GM21528 (cell line): ENCODE results near the gene STIMATE.

Source experiments
- ATAC-seq: cut with Tn5 transposase; IDR thresholded peaks from one replicate; pipeline ENCODE4 v1.9.1; 2021; ENCODE audit warnings: mild to moderate bottlenecking, moderate library complexity; ENCODE audit not compliant: unreplicated experiment, low FRiP score

STIMATE gene

DNA sequence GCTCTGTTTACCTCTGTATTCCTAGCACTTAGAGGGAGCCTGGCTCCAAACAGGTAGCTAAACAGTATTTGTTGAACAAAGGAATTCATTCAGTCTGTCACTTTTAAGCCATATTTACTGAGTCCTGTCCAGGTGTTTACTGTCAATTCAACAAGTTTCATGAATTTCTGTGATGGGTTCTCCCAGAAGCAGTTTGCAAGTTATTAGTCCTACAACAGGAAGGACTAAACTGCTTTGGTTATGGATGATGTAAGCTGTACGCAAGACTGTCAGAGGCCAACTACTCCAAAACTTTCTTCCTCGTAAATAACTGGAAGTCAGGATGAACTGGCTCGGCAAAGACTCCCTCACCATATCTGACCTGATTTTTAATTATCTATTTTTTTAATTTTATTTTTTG, 25.1 kb downstream of the STIMATE start:
- no peak for ATAC-seq

DNA sequence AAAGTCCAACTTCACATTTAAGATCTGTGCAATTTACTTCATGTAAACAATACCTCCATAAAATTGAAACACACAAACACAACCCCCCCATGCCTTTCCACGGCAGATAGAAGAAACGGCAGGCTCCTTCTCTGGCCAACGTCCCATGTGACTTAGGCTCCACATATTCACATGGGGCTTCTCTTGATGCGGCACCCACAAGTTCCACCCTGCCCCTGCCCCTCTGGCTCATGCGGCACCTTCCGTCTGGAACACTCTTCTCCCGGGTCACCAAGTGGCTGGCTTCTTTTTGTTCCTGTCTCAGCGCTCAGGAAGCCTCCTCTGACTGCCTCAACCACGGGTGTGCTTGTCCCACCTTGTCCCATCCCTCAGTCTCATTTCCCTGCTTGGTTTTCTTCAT, 25.6 kb downstream of the STIMATE start:
- ATAC-seq: no peak

DNA sequence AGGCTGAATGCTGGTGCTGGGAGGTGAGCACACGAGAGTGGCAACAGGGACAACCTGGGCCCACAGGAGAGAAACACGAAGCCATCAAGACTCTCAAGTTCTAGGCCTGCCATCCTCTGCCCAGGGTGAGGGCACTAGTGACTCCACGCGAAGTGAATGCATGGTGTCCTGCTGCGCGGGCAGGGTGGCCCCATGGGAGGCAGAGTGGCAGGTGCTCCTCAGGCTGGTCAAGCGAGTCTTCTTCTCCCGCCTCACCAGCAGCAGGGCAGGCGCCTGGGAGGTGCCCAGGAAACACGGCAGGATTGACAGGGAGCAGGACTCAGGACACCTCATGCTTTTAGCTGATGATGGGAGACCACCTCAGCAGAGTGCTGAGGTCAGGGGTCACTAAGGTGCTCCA, 26.9 kb downstream of the STIMATE start:
- no peak for ATAC-seq

DNA sequence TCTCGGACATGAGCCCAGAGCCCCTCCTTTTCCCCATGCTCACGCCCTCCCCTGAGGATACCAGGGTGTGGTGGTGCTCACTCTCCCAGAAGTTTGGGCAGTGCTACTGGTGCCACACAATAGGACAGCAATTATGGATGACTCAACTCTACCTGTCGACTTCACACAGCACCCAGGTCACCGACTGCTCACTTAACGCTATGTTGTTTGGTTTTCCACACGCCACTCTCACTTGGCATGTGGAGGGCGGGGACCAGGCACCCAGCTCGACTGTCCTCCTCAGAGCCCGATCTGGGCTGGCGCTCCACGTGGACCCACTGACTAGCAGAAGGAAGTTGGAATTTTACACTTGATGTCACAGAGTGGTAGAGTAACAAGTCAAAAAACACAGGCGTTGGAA, 30.9 kb downstream of the STIMATE start:
- no peak for ATAC-seq

DNA sequence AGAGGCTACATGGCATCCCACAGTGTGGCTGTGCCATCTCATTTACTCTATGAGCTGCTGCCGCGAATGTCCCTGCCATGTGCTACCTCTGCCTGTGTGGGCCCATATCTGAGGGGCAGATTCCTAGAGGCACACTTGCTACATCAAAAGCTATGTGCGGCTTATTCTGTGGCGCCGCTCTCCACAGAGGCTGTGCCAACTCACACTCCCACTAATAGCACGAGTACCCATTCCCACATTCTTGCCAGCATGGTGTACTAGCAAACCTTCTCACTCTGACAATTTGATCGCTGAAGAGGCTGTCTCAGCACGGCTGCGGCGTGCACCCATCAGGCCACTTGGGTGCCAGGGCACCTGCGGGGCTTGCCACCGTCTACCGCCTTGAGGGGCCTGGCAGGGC, 31.4 kb downstream of the STIMATE start:
- no peak for ATAC-seq

DNA sequence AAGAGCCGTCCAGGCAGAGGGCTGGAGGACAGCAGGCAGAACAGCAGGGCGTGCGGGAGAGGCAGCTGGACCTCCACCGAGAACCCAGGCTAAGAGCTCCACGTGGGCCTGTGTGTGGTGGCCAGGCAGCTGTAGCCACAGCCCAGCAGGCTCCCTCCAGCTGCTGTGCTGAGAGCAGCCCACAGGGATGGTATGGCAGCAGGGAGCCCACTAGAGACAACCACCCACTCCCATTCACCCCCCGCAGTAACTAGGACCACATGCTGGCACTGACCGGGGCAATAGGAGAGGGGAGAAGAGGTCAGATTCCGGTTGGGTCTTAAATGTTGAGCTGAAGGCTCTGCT, 37.0 kb downstream of the STIMATE start:
- no peak for ATAC-seq

DNA sequence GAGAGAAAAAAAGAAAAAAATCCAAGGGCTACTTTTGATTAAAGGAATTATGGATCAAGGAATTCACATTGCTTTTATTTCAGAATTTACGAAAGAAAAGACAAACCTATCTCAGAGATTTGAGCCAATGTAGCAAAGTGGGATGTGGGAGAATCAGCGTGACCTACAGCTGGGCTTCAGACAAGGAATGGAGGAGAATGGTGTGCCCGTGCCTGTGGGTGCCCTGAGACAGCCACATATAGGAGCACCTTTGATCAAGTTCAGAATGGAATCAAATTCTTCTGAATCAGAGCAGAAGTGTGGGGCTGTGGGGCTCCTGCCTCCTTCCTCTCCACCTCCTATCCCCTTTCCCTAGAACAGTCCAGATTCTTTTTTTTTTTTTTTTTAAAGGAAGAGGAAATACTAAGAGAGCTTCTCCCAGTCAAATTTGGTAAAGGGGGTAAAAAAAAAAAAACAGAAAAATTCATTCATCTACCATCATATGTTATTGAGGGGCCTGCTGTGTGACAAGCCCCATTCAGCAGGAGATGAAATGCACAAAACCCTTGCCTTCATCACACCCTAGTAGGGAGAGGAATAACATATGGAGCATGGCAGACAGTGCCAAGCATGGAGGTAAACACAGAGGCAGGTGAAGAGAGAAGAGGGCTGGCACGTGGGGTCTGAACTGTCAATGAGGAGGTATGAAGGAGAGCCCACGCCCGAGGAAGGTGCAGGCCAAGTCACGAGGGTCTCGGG, 37.5 kb downstream of the STIMATE start:
- no peak for ATAC-seq

DNA sequence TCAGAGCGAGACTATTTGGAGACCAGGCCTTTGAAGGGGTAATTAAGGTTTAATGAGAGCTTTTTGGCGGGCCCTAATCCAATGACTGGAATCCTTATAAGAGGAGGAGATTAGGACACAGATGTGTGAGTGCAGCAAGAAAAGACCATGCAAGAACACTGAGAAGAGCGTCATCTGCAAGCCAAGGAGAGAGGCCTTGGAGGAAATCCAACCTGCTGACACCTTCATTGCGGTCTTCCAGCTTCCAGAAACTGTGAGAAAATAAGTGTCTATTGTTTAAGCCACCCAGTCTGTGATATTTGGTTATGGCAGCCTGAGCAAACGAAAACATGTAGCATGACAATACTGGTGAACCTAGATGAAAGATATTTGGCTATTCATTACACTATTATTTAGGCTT, 39.5 kb downstream of the STIMATE start:
- ATAC-seq: no peak

DNA sequence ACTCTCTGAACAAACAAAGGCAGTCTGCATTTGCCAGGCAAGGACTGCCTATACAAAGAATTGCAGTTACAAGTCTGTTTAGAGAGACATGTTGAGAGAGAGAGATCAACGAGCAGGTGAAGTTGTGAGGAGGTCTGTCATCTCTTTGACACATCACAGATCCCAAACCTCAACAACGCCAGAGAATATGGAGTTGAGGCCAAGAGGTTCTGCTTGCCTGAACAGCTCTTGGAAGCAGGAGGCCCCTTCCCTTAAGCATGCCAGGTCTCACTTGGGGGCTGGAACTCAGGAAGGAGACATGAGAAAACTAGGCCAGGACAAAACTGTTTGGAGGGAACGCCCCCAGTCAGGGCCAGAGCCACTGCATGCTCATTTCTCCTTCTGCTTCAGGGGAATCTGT, 40.2 kb downstream of the STIMATE start:
- no peak for ATAC-seq

DNA sequence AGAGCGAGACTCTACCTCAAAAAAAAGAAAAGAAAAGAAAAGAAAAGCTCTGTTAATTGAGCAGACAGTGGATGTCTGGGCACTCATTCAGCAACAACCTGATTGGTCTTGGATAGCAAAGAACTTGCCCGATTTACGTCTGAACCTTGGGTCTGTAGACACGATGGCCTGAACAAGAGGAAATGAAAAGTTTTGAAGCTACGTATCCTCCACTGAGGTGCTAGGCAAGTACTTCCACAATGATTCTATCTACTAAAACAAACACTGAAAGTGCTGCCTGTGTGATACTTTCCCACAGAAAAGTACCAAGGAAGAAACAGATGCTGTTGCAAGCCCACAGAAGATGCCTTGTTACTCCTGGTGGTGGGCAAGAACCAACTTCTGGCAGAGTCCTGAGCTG, 40.7 kb downstream of the STIMATE start:
- ATAC-seq: no peak

DNA sequence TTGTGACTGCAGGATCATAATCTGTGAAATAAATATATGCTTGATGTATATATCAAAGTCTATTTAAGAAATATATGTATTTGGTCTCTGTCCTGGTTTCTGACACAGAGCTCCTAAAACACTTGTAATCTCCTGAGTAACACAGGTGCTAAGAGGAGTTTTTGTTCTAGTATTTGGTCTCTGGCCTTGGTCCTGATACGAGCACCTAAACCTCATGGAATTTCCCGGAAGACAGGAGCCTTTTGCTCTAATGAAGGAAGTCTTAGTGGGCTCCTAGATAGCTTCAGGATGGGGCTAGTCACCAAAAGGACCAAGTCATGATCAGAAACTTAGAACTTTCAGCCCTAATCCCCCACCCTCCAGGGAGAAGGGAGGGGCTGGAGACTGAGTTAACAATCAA, 43.3 kb downstream of the STIMATE start:
- ATAC-seq: no peak

DNA sequence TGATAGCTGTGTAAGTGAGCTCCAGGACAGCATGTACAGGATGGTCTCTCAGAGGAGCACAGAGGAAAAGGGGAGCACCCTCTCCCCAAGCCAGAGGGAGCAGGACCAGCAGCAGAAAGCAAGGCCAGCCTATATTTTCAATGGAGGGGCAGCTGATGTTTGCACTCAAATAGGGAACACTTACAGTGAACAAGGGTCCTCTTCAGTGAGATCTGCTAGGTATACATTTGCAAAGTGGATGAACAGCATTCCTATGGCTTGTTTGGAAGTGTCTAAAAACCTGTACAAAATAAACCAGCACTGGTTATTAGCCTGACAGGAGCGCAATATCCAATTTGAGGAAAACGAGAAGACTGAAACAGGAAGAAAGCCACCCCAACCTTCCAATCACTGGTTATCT, 44.9 kb downstream of the STIMATE start:
- ATAC-seq: no peak

DNA sequence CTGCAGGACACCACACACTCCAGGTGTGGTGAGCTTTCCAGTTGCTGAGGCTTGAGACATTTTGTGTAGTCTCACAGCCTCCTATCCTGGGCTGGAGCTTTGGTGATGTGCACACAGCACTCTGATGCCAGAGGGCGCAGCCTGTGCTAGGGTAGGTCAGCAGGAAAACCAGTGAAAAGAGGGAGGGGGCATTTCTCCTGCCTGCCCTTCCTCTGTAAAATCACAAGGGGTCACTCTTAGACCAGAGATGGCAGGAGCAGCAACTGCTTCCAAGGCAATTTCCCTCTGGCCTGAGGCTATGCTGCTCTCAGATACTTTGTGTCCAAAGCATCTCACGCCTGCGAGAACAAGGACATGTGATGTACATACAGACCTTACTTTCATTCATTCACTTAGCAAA, 46.0 kb downstream of the STIMATE start:
- no peak for ATAC-seq

DNA sequence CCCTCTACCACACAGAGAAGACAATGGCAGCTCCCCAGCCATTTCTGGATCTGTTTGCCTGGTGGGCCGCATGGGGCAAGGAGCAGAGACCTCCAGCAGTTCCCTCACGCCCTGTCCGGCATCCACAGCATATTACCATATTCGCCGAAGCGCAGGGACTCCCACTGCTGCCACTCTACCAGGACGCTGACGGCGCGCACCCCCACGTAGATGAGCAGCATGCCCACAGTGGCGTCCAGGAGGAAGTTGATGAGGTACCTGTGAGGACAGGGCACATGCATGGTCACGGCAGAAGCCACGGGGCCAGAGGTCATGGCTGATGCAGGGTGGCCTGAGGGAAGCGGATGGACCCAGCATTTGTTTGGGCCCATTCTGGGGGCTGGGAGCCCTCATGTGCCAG, 47.7 kb downstream of the STIMATE start:
- no peak for ATAC-seq

DNA sequence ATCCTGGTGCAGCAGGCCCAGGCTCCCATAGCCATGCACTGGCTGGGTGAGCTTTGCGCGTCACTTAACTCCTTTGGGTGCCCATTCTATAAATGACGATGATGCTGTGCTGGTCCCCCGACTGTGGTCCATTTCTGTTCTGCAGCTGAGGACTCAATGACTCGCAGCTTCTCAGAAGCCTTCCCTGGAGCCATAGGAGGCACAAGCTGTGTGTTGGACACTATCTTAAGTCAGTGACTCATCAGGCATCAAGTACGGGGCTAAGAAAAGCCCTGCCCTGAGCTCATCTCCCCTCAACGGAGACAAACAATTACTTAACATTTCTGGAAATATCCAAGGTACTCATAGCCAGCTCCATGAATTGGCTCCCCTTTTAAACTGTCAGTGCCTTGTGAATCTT, 48.7 kb downstream of the STIMATE start:
- no peak for ATAC-seq

DNA sequence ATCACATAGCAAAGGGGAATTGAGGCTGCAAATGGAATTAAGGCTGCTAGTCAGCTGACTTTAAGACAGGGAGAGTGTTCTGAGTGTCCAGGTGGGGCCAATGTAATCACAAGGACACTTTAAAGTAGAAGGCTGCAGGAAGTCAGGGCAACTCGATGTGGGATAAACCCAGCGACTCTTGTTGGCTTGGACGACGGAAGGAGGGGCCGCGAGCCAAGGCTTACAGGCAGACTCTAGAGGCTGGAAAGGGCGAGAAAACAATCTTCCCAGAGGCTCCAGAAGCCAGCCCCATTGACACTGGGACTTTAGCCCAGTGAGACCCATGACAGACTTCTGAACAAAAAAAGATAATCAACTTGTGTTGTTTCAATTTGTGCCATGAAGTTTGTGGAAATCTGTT, 49.6 kb downstream of the STIMATE start:
- ATAC-seq: no peak

DNA sequence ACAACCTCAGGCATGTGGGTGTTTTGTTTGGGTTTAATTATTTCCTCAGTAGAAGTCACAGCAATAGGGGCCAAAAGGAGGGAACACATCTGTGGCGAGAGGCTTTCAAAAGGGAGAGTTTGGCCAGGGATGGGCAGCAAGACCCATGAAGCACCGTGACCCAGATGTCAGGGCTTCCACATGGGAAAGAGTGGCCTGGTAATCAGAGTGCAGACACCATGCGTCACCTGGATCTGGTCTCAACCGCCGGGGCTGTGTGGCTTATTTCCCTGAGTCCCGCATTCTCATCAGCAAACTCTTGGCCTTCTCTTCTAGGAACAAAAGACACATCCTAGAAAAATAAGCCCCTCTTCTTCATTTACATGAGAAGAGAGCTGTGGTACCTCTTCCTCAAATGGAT, 50.1 kb downstream of the STIMATE start:
- ATAC-seq: no peak

DNA sequence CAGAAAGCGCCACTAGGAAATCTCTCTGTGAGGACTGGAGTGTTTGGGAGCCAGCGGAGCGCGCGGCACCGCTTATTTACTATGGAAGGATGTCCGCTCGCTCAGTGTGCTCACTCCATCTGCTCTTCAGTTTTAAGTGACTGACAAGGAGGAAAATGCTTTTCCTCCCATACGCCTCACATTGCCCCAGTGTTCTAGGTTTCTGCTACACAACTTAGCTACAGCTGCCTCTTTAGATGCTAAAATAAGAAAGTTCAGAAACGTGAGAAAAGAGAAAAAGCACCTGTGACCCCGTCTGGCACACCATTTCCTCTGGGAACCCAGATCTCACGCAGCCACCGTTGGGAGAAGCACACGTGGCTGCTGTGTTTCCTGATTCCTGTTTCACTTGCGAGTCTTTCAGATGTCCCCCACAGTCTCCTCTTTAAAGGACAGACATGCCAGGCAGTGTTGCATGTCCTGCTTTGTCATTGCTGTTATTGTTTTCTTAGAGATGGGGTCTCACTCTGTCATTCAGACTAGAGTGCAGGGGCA, 50.8 kb downstream of the STIMATE start:
- ATAC-seq: no peak

DNA sequence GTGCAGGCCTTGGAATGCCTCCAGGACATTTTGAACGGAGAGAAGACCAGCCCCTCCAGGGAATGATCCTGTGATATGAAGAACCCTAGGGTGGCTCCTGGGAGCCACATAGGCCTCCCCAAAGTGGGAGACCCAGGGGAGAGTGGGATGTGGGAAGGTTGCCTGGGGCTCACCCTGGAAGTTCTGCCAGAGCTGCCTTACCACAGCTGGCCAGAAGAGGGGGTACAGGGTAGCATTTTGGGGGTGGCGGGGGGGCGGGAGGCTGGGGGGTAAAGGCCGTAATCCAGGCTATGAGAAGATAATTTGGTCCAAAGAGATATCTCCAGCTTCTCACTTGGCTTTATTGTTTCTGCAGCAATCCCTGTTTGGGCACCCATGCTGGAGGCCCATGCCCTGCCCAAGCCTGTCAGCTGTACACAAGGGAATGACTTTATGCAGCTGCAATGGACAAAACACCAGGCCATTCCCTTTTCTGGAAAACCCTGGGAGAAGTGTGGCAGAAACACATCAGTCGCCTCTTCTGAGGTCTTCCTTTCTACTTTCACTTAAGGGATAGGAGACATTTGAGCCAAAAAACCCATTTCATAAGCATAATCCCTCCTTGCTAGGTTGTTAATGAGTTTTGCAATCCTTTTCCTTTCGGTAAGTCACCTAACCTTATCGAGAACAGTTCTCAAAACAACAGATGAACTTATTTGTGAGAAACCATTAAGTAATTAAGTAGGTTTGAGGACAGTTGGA, 51.5 kb downstream of the STIMATE start:
- ATAC-seq: no peak

DNA sequence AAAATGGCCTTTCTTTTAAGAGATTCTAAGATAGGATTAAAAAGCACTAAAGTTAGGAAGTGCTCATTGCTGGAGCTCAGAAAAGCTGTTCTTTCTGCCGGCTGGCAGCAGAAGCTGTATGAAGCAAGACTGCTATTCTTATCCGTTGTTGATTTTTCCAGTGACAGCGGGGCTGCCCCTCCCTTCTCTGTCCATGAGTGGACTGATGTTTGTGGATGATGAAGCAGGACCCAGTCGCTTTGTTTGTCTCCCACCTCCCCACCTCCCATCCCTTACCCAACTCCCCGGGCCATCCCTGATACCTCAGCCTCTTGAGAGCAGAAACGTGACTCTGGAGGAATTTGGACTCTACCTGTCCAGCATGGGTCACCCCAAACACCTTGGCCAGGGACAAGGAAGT, 52.2 kb downstream of the STIMATE start:
- no peak for ATAC-seq

DNA sequence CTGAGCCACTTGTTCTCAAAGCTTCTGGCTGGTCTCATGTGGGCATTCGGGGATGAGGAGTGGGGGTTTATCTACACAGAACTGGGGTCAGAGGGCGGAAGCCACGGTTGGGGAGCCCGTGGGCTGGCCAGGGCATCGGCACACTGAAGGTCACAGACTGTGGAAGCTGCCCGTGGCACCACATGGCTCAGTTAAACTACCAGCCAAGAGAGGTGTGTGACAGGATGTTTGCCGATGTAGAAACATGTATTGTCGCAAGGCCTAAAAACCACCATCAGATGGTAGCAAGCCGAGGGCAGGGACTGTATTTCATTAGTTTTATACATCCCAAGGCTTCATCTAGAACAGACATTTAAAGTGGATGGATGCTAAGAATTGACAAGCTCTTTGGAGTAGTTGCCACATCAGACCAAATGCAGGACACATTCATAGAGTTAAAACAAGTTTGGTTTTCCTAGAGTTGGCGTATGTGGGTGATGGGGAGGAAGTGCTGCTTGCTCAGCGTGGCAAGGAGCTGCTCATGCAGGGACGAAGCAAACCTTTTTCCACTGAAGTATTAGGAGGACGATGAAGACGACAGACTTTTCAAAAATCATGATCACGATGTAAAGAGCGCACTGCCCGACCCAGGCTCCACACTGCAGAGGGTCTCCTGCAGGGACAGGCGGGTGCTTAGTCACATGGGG, 52.9 kb downstream of the STIMATE start:
- ATAC-seq: no peak

DNA sequence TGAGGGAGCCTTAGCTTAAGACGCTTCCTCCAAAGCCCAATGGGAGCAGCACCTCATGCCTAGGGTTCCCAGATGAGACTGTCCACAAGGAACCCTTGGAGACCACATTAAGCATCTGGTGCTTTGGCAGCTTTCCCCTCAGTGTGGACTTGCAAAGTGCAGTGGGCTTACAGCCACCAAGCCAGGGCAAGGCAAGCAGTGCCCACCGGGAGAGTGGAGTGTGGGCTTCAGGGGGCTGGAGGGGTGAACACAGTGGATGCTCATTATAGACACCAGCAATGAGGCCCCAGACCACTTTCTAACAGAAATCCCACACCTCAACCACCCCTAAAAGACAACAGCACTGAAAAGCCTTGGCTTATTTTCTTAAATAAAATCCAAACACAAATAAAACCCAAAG, 53.5 kb downstream of the STIMATE start:
- ATAC-seq: no peak
